SIG-M5 (cell line): ENCODE data around the gene ZNF513.
"Not testable (repeated sequence)": the region's sequence is repeated elsewhere in the genome, so short reads cannot be mapped to it uniquely, and the experiment has no call there.

Source experiments
- DNase-seq: peaks from one replicate; lab custom pipeline; 2025; lab: John Stamatoyannopoulos, UW

ZNF513 gene

GRCh38 chr2:27380626-27381545, at the start of gene ZNF513:
ZNF513 (minus strand) TSS chr2:27380734; CDS start chr2:27380526, 208 bp downstream.
- peak; percentile 38 for DNase-seq

GRCh38 chr2:27428978-27429541, 48.5 kb upstream of the ZNF513 start:
- no peak for DNase-seq

- peak; percentile 36 for DNase-seq
These were observed 47.9 kb upstream of the ZNF513 start, which contains the start of gene NRBP1 for GRCh38 chr2:27428213-27428977. NRBP1 (plus strand) TSS chr2:27428631; CDS start chr2:27433274, 4,643 bp downstream.

- DNase-seq: no peak
These were observed 47.3 kb upstream of the ZNF513 start for GRCh38 chr2:27427863-27428212.

GRCh38 chr2:27425039-27425438, 44.5 kb upstream of the ZNF513 start:
- not testable (repeated sequence) for DNase-seq

- DNase-seq: no peak
These were observed 42.4 kb upstream of the ZNF513 start for GRCh38 chr2:27422958-27423357.

- no peak for DNase-seq
These were observed 41.2 kb upstream of the ZNF513 start for GRCh38 chr2:27421660-27422250.

- no peak for DNase-seq
These were observed 40.5 kb upstream of the ZNF513 start for GRCh38 chr2:27420996-27421395.

GRCh38 chr2:27416151-27416550, 35.6 kb upstream of the ZNF513 start:
- DNase-seq: no peak

- DNase-seq: no peak
These were observed 32.1 kb upstream of the ZNF513 start for GRCh38 chr2:27412419-27413152.

- peak; percentile 60 for DNase-seq
These were observed 29.0 kb upstream of the ZNF513 start, which contains the start of gene PPM1G for GRCh38 chr2:27409321-27410073. PPM1G (minus strand) TSS chr2:27409591; CDS start chr2:27409422, 169 bp downstream.

- no peak for DNase-seq
These were observed 28.2 kb upstream of the ZNF513 start for GRCh38 chr2:27408601-27409320.

- no peak for DNase-seq
These were observed 27.4 kb upstream of the ZNF513 start for GRCh38 chr2:27407798-27408491.

GRCh38 chr2:27400348-27401135, 20.0 kb upstream of the ZNF513 start:
- no peak for DNase-seq

- DNase-seq: no peak
These were observed 18.4 kb upstream of the ZNF513 start for GRCh38 chr2:27398962-27399361.

- DNase-seq: no peak
These were observed 12.7 kb upstream of the ZNF513 start for GRCh38 chr2:27393225-27393624.

- no peak for DNase-seq
These were observed 10.5 kb upstream of the ZNF513 start for GRCh38 chr2:27390822-27391679.
